Measurements from ENCODE around the gene FSTL1. TPM values are rescaled to one million over a fixed set of nuclear protein-coding genes. Genes with fewer than 3 reads are reported as not detected.

FSTL1 gene
- total and polyA plus RNA-seq, 8 donors: 7.3 to 131 (median 15.1) TPM

- Histone ChIP-seq H3K4me1 (peaks cover 0 to 2% (median 0%) of the 10 kb centered on the region in 3 donors), H3K36me3 (no peaks in the 10 kb centered on the region), H3K9me3 (no peaks in the 10 kb centered on the region), H3K27me3 (no peaks in the 10 kb centered on the region), H3K27ac (no peak overlapping the region), H3K4me3 (no peak overlapping the region)
- DNase-seq (no peak), FAIRE-seq (no peak), ATAC-seq (no peak)
- 82 to 88% methylated on average over 4 of the region's 4 CpGs for whole genome bisulfite sequencing, 2 donors
- TF ChIP-seq CTCF (IDR thresholded peaks at IDR 0.05): no peak
- intact Hi-C loops (cut with DNase I): loop anchor here in 2 of 3 donors (10.0 kb wide), 2 partner anchors 121 to 131 kb away; no protein-coding TSS in a partner anchor
Observed at GRCh38 chr3:120423432-120423831, 27.4 kb downstream of the FSTL1 start.

GRCh38 chr3:120421926-120422325 lies 28.9 kb downstream of the FSTL1 start:
- Histone ChIP-seq H3K27ac (peak overlapping the region in 1 of 4 donors; percentile 40), H3K4me1 (peaks cover 0 to 7% (median 0%) of the 10 kb centered on the region in 3 donors), H3K4me3 (no peak overlapping the region), H3K27me3 (no peaks in the 10 kb centered on the region), H3K36me3 (no peaks in the 10 kb centered on the region), H3K9me3 (no peaks in the 10 kb centered on the region)
- 90% methylated on average over 2 of the region's 2 CpGs for WGBS, 2 donors
- FAIRE-seq (no peak), DNase-seq (no peak), ATAC-seq (no peak)
- intact Hi-C loops (cut with DNase I): loop anchor here in 2 of 3 donors (10.0 kb wide), 2 partner anchors 123 to 133 kb away; no protein-coding TSS in a partner anchor
- TF ChIP-seq CTCF (IDR thresholded peaks at IDR 0.05): no peak

GRCh38 chr3:120420928-120421551 lies 29.8 kb downstream of the FSTL1 start:
- TF ChIP-seq CTCF (IDR thresholded peaks at IDR 0.05): no peak
- FAIRE-seq (peak; percentile 75), ATAC-seq (no peak), DNase-seq (no peak)
- Histone ChIP-seq H3K27me3 (no peaks in the 10 kb centered on the region), H3K27ac (peak overlapping the region in 3 of 4 donors; percentile 34 to 59 (median 40)), H3K4me3 (no peak overlapping the region), H3K4me1 (peaks cover 0 to 7% (median 0%) of the 10 kb centered on the region in 3 donors), H3K9me3 (no peaks in the 10 kb centered on the region), H3K36me3 (no peaks in the 10 kb centered on the region)
- intact Hi-C loops (cut with DNase I): loop anchor here in 2 of 3 donors (10.0 kb wide), 2 partner anchors 124 to 134 kb away; no protein-coding TSS in a partner anchor
- WGBS, 2 donors: 33 to 37% methylated on average over 6 of the region's 6 CpGs

- Histone ChIP-seq H3K27ac (peak overlapping the region in 1 of 4 donors; percentile 18), H3K4me1 (peaks cover 0 to 4% (median 0%) of the 10 kb centered on the region in 3 donors), H3K36me3 (no peaks in the 10 kb centered on the region), H3K27me3 (no peaks in the 10 kb centered on the region), H3K4me3 (no peak overlapping the region), H3K9me3 (no peaks in the 10 kb centered on the region)
- intact Hi-C loops (cut with DNase I): loop anchor here in 2 of 3 donors (10.0 kb wide), 2 partner anchors 124 to 134 kb away; no protein-coding TSS in a partner anchor
- 57 to 61% methylated on average over 3 of the region's 3 CpGs for WGBS, 2 donors
- DNase-seq (no peak), FAIRE-seq (no peak), ATAC-seq (no peak)
- no peak for TF ChIP-seq CTCF (IDR thresholded peaks at IDR 0.05)
Observed at GRCh38 chr3:120420360-120420759, 30.4 kb downstream of the FSTL1 start.

- Histone ChIP-seq H3K36me3 (no peaks in the 10 kb centered on the region), H3K27ac (no peak overlapping the region), H3K9me3 (no peaks in the 10 kb centered on the region), H3K4me1 (peaks cover 0 to 4% (median 0%) of the 10 kb centered on the region in 3 donors), H3K4me3 (no peak overlapping the region), H3K27me3 (no peaks in the 10 kb centered on the region)
- FAIRE-seq (no peak), DNase-seq (no peak), ATAC-seq (no peak)
- no peak for TF ChIP-seq CTCF (IDR thresholded peaks at IDR 0.05)
- WGBS, 2 donors: 70 to 76% methylated on average over 3 of the region's 3 CpGs
- intact Hi-C loops (cut with DNase I): loop anchor here in 2 of 3 donors (10.0 kb wide), 2 partner anchors 125 to 135 kb away; no protein-coding TSS in a partner anchor
Observed at GRCh38 chr3:120419797-120420196, 31.0 kb downstream of the FSTL1 start.
